OCI-LY1 (cell line): Measurements from ENCODE around the gene TCP11.

Experiments
- H2AFZ ChIP-seq: fragments of 200-600 bp; sonication (generic), shearing (Covaris generic); 2 replicates; pipeline ENCODE4 v1.6.0; 2014; ENCODE audit warnings: antibody characterized with exemption, mild to moderate bottlenecking, low read length
- H3F3A ChIP-seq: fragments of 200-600 bp; sonication (generic), shearing (Covaris generic); 2 replicates; pipeline ENCODE4 v1.6.0; 2014; ENCODE audit warnings: mild to moderate bottlenecking, antibody characterized with exemption, low read length, moderate library complexity; ENCODE audit not compliant: insufficient read depth
- H3K27ac ChIP-seq: fragments of 200-600 bp; sonication (generic); 2 replicates; pipeline ENCODE4 v1.5.1; 2014; ENCODE audit warnings: low read length, mixed run types, mild to moderate bottlenecking, low read depth; ENCODE audit not compliant: poor library complexity, severe bottlenecking
- H3K27me3 ChIP-seq: fragments of 200-600 bp; sonication (generic); 2 replicates; pipeline ENCODE4 v1.6.0; 2014; ENCODE audit warnings: antibody characterized with exemption, mild to moderate bottlenecking, low read length, moderate library complexity; ENCODE audit not compliant: insufficient read depth
- H3K36me3 ChIP-seq: fragments of 200-600 bp; sonication (generic); 2 replicates; pipeline ENCODE4 v1.6.1; 2014; ENCODE audit warnings: mild to moderate bottlenecking, antibody characterized with exemption, low read length, moderate library complexity, mixed read lengths; ENCODE audit not compliant: insufficient read depth
- H3K4me1 ChIP-seq: fragments of 200-600 bp; sonication (generic); 2 replicates; pipeline ENCODE4 v1.5.1; 2014; ENCODE audit warnings: mild to moderate bottlenecking, low read length, moderate library complexity; ENCODE audit not compliant: insufficient read depth, severe bottlenecking
- H3K4me2 ChIP-seq: fragments of 200-600 bp; sonication (generic), shearing (Covaris generic); 2 replicates; pipeline ENCODE4 v1.6.1; 2014; ENCODE audit warnings: low read length
- H3K4me3 ChIP-seq: fragments of 200-600 bp; sonication (generic); 2 replicates; pipeline ENCODE4 v1.5.1; 2014; ENCODE audit warnings: low read length, low read depth, mild to moderate bottlenecking, mixed read lengths; ENCODE audit not compliant: poor library complexity, severe bottlenecking
- H3K79me2 ChIP-seq: fragments of 200-600 bp; shearing (Covaris generic); 2 replicates; pipeline ENCODE4 v1.6.1; 2016; ENCODE audit warnings: mixed run types, low read length, mixed read lengths; ENCODE audit not compliant: insufficient read depth
- H3K9ac ChIP-seq: fragments of 200-600 bp; sonication (generic), shearing (Covaris generic); 2 replicates; pipeline ENCODE4 v1.6.1; 2014; ENCODE audit warnings: mild to moderate bottlenecking, low read length, mixed read lengths
- H3K9me2 ChIP-seq: fragments of 200-600 bp; sonication (generic), shearing (Covaris generic); 2 replicates; pipeline ENCODE4 v1.6.1; 2014; ENCODE audit warnings: low read depth, mild to moderate bottlenecking, low read length, mixed read lengths
- H3K9me3 ChIP-seq: fragments of 200-600 bp; shearing (Covaris generic); 2 replicates; pipeline ENCODE4 v1.6.1; 2014; ENCODE audit warnings: low read length, mixed read lengths
- H4K20me1 ChIP-seq: fragments of 200-600 bp; sonication (generic), shearing (Covaris generic); 2 replicates; pipeline ENCODE4 v1.6.0; 2016; ENCODE audit warnings: mild to moderate bottlenecking, low read length; ENCODE audit not compliant: insufficient read depth
- CTCF ChIP-seq: fragments of 200-600 bp; sonication (generic), shearing (Covaris generic); IDR thresholded peaks from 2 replicates; pipeline ENCODE4 v1.5.1; 2017; ENCODE audit warnings: mild to moderate bottlenecking, antibody characterized with exemption, low read length, moderate library complexity, mixed read lengths
- EZH2 ChIP-seq: fragments of 200-600 bp; sonication (generic), shearing (Covaris generic); IDR thresholded peaks from 2 replicates; pipeline ENCODE4 v1.8.0; 2017; ENCODE audit warnings: borderline replicate concordance, mixed run types, mild to moderate bottlenecking, antibody characterized with exemption, low read length, moderate library complexity, mixed read lengths

The TCP11 gene

GRCh38 chr6:35142588-35143569 is 1.7 kb upstream of the TCP11 start:
- peaks cover 5% of the 10 kb centered on the region for H3K27me3 ChIP-seq
- H3K79me2 ChIP-seq, result no peaks in the 10 kb centered on the region
- H2AFZ ChIP-seq, result no peak overlapping the region
- no peaks in the 10 kb centered on the region for H3F3A ChIP-seq
- no peaks in the 10 kb centered on the region for H3K9me2 ChIP-seq
- H3K9me3 ChIP-seq, result no peaks in the 10 kb centered on the region
- H4K20me1 ChIP-seq, result no peaks in the 10 kb centered on the region
- H3K4me2 ChIP-seq, result no peak overlapping the region
- no peak overlapping the region for H3K9ac ChIP-seq
- no peak overlapping the region for H3K27ac ChIP-seq
- TF ChIP-seq CTCF, result no peak
- peaks cover 12% of the 10 kb centered on the region for H3K4me1 ChIP-seq
- H3K36me3 ChIP-seq, result no peaks in the 10 kb centered on the region
- H3K4me3 ChIP-seq, result no peak overlapping the region

- Histone ChIP-seq H3K9me2 (no peaks in the 10 kb centered on the region), H3K9ac (no peak overlapping the region), H3K4me1 (peaks cover 12% of the 10 kb centered on the region), H3K27ac (no peak overlapping the region), H2AFZ (no peak overlapping the region), H3K27me3 (peaks cover 5% of the 10 kb centered on the region), H3K9me3 (no peaks in the 10 kb centered on the region), H3K36me3 (no peaks in the 10 kb centered on the region), H4K20me1 (no peaks in the 10 kb centered on the region), H3F3A (no peaks in the 10 kb centered on the region), H3K79me2 (no peaks in the 10 kb centered on the region), H3K4me2 (peak overlapping the region; percentile 65; the same call in 1 of the 2 replicates), H3K4me3 (peak overlapping the region; percentile 49)
- no peak for TF ChIP-seq CTCF
- TF ChIP-seq EZH2, result no peak
These were observed 516 bp downstream of the TCP11 start for GRCh38 chr6:35140639-35141006.

- H3K4me1 ChIP-seq, result peaks cover 12% of the 10 kb centered on the region
- no peaks in the 10 kb centered on the region for H3K36me3 ChIP-seq
- H3F3A ChIP-seq, result no peaks in the 10 kb centered on the region
- H3K27ac ChIP-seq, result no peak overlapping the region
- H3K4me3 ChIP-seq, result no peak overlapping the region
- H3K79me2 ChIP-seq, result no peaks in the 10 kb centered on the region
- no peaks in the 10 kb centered on the region for H3K9me3 ChIP-seq
- H3K9me2 ChIP-seq, result no peaks in the 10 kb centered on the region
- H3K27me3 ChIP-seq, result peaks cover 5% of the 10 kb centered on the region
- no peak overlapping the region for H2AFZ ChIP-seq
- no peak for TF ChIP-seq EZH2
- peak; percentile 93 for TF ChIP-seq CTCF
- H4K20me1 ChIP-seq, result no peaks in the 10 kb centered on the region
- no peak overlapping the region for H3K4me2 ChIP-seq
- no peak overlapping the region for H3K9ac ChIP-seq
These were observed 1.1 kb downstream of the TCP11 start for GRCh38 chr6:35139924-35140638.
